Stimulated activated CD8-positive, alpha-beta memory T cell treated with anti-CD3 and anti-CD28 coated beads, Interleukin-7, amount 100 ng/mL, for 4 hours (primary cell): Measurements from ENCODE around the gene KIRREL3.
"Not testable (repeated sequence)": the region's sequence is repeated elsewhere in the genome, so short reads cannot be mapped to it uniquely, and the experiment has no call there.

Source experiments
- DNase-seq, 2 donors: peaks; one replicate each; pipeline ENCODE4 v3.0.0-alpha.2; 2020; ENCODE audit warnings: low read depth in 2 of 2

Gene KIRREL3

GRCh38 chr11:126952533-126952932 lies 48.0 kb downstream of the KIRREL3 start:
- not testable (repeated sequence) for DNase-seq

GRCh38 chr11:126951465-126951864 lies 49.1 kb downstream of the KIRREL3 start:
- no peak for DNase-seq

- DNase-seq, result no peak
Measured at GRCh38 chr11:126949066-126949891, 51.3 kb downstream of the KIRREL3 start.

GRCh38 chr11:126948563-126948962 lies 52.0 kb downstream of the KIRREL3 start:
- DNase-seq, result no peak

- no peak for DNase-seq
Measured at GRCh38 chr11:126945319-126945718, 55.3 kb downstream of the KIRREL3 start.

GRCh38 chr11:126943316-126943715 lies 57.3 kb downstream of the KIRREL3 start:
- DNase-seq, result no peak

GRCh38 chr11:126942146-126942545 lies 58.4 kb downstream of the KIRREL3 start:
- no peak for DNase-seq

- DNase-seq, result no peak
Measured at GRCh38 chr11:126939552-126939951, 61.0 kb downstream of the KIRREL3 start.

- DNase-seq, result no peak
Measured at GRCh38 chr11:126938718-126939117, 61.9 kb downstream of the KIRREL3 start.

GRCh38 chr11:126930091-126930841 lies 70.3 kb downstream of the KIRREL3 start:
- DNase-seq, result no peak

- no peak for DNase-seq
Measured at GRCh38 chr11:126929179-126930061, 71.2 kb downstream of the KIRREL3 start.

- DNase-seq, result no peak
Measured at GRCh38 chr11:126927623-126928022, 72.9 kb downstream of the KIRREL3 start.

- DNase-seq, result no peak
Measured at GRCh38 chr11:126926376-126926791, 74.2 kb downstream of the KIRREL3 start.

GRCh38 chr11:126925321-126926093 lies 75.1 kb downstream of the KIRREL3 start:
- DNase-seq, result no peak

GRCh38 chr11:126924376-126925040 lies 76.1 kb downstream of the KIRREL3 start:
- DNase-seq, result no peak

GRCh38 chr11:126920833-126921232 lies 79.7 kb downstream of the KIRREL3 start:
- DNase-seq, result no peak

- DNase-seq, result no peak
Measured at GRCh38 chr11:126919147-126919823, 81.3 kb downstream of the KIRREL3 start.

- DNase-seq, result no peak
Measured at GRCh38 chr11:126918556-126918955, 82.0 kb downstream of the KIRREL3 start.

- no peak for DNase-seq
Measured at GRCh38 chr11:126917531-126918204, 82.9 kb downstream of the KIRREL3 start.
